A549 (cell line): ENCODE measurements around the gene HPN.

ENCODE experiments used
- CBX2 ChIP-seq: fragments of 200-600 bp; sonication (generic); IDR thresholded peaks from 2 replicates; pipeline ENCODE4 v1.6.1; 2016; ENCODE audit warnings: low read depth, mild to moderate bottlenecking, borderline replicate concordance
- KDM1A ChIP-seq: fragments of 200-600 bp; sonication (generic); IDR thresholded peaks from 2 replicates; pipeline ENCODE4 v1.6.1; 2016; ENCODE audit warnings: low read depth, mild to moderate bottlenecking
- MYC ChIP-seq: IDR thresholded peaks from 2 replicates; pipeline ENCODE4 v1.6.1; 2012; ENCODE audit warnings: mild to moderate bottlenecking, inconsistent platforms, low read length, improper control_type of control experiment, borderline replicate concordance
- POLR2A ChIP-seq: IDR thresholded peaks from 2 replicates; pipeline ENCODE4 v1.6.1; 2012; ENCODE audit warnings: mild to moderate bottlenecking, low read length
- RFX5 ChIP-seq: fragments of 450-650 bp; IDR thresholded peaks from 2 replicates; pipeline ENCODE4 v1.7.1; 2014; ENCODE audit warnings: antibody characterized with exemption, mild to moderate bottlenecking, moderate library complexity
- ZFP36 ChIP-seq: fragments of 450-650 bp; IDR thresholded peaks from 2 replicates; pipeline ENCODE4 v1.6.1; 2014; ENCODE audit warnings: borderline replicate concordance; ENCODE audit not compliant: partially characterized antibody
- TF ChIP-seq, protein P1 (sequence below): fragments of >200 bp; sonication (Bioruptor Twin); formaldehyde crosslinking; IDR thresholded peaks from 3 replicates; pipeline ENCODE4 v1.5.1; 2016
- TF ChIP-seq, protein P2 (sequence below): fragments of 450-650 bp; IDR thresholded peaks from 2 replicates; pipeline ENCODE4 v1.6.1; 2014; ENCODE audit warnings: antibody characterized with exemption
- TF ChIP-seq, protein P3 (sequence below): fragments of 150-350 bp; IDR thresholded peaks from 2 replicates; pipeline ENCODE4 v1.6.1; 2014; ENCODE audit warnings: low read depth, mild to moderate bottlenecking, low read length

DNA sequence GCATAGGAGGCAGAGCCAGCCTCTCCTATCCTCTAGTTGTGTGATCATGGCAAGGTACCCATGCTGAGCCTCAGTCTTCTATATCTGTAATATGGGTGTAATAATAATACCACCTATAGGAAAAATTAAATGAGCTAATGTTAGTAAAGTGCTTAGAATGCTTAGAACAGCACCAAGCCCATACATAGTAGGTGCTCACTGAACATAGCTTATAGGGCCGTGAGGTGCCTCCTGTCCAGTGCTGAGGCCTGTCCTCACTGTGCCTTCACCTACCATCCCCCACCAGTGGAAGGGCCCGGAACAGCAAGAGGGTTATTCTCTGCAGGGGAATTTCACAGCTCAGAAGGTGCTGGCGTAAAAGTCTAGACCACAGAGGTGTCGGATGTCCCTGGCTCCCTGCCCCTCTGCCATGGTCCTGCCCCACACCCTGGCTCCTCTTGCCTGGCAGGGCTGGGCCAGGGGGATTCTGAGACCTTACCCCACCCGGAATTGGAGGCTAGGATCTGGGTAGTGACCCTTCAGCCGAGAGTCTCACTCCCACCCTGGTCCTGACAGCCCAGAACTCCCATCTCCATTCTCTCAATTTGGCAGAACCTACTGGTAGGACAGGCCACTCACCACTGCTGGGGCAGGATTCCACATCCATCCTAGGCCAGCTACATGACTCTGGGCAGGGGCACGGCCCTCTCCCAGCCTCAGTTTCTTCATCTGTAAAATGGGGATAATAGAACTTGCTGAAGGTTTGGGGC is 13.5 kb upstream of the HPN start:
- TF ChIP-seq POLR2A (no peak), MYC (no peak), CBX2 (no peak), ZFP36 (no peak), RFX5 (no peak), KDM1A (0 out of 2 replicates have a peak, but pooled peaks have one; percentile 50)
- TF ChIP-seq, protein P1, sequence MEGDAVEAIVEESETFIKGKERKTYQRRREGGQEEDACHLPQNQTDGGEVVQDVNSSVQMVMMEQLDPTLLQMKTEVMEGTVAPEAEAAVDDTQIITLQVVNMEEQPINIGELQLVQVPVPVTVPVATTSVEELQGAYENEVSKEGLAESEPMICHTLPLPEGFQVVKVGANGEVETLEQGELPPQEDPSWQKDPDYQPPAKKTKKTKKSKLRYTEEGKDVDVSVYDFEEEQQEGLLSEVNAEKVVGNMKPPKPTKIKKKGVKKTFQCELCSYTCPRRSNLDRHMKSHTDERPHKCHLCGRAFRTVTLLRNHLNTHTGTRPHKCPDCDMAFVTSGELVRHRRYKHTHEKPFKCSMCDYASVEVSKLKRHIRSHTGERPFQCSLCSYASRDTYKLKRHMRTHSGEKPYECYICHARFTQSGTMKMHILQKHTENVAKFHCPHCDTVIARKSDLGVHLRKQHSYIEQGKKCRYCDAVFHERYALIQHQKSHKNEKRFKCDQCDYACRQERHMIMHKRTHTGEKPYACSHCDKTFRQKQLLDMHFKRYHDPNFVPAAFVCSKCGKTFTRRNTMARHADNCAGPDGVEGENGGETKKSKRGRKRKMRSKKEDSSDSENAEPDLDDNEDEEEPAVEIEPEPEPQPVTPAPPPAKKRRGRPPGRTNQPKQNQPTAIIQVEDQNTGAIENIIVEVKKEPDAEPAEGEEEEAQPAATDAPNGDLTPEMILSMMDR: no peak
- TF ChIP-seq, protein P2, sequence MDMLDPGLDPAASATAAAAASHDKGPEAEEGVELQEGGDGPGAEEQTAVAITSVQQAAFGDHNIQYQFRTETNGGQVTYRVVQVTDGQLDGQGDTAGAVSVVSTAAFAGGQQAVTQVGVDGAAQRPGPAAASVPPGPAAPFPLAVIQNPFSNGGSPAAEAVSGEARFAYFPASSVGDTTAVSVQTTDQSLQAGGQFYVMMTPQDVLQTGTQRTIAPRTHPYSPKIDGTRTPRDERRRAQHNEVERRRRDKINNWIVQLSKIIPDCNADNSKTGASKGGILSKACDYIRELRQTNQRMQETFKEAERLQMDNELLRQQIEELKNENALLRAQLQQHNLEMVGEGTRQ: no peak
- TF ChIP-seq, protein P3, sequence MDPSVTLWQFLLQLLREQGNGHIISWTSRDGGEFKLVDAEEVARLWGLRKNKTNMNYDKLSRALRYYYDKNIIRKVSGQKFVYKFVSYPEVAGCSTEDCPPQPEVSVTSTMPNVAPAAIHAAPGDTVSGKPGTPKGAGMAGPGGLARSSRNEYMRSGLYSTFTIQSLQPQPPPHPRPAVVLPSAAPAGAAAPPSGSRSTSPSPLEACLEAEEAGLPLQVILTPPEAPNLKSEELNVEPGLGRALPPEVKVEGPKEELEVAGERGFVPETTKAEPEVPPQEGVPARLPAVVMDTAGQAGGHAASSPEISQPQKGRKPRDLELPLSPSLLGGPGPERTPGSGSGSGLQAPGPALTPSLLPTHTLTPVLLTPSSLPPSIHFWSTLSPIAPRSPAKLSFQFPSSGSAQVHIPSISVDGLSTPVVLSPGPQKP: no peak
